PC-3 (cell line): ENCODE measurements around the gene BPIFB3.

Experiments
- EZH2 ChIP-seq: fragments of 300-600 bp; sonication (generic); IDR thresholded peaks from one replicate; pipeline ENCODE4 v1.6.1; 2017; ENCODE audit warnings: antibody characterized with exemption, mild to moderate bottlenecking, low read length; ENCODE audit not compliant: unreplicated experiment
- EZH2phosphoT487 ChIP-seq: fragments of 300-600 bp; sonication (generic); IDR thresholded peaks from 2 replicates; pipeline ENCODE4 v1.6.1; 2018; ENCODE audit warnings: mild to moderate bottlenecking, antibody characterized with exemption, low read length, borderline replicate concordance
- TF ChIP-seq, protein P1 (sequence below): fragments of 300-600 bp; sonication (generic); conservative IDR thresholded peaks from 2 replicates; pipeline ENCODE4 v1.5.1; 2017; ENCODE audit warnings: antibody characterized with exemption, low read depth, mild to moderate bottlenecking, low read length

DNA sequence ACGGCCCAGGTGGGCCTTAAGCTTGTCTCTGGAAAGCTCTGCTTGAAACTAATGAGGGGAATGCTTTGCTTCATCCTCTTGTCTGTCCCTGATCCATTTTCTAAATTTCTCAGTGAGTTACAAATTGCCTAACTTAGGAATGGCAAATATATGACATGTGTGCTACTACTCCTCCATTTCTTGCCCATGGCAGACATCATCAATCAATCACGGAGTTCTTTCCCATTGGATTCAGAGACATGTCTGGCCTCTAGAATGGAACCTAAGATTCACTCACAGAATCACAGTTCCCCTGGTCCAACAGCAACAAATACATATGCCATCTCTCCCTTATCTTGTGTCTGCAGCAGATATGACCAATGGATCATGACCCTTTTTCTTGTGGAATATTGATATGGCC, 19.1 kb downstream of the BPIFB3 start:
- TF ChIP-seq, protein P1, sequence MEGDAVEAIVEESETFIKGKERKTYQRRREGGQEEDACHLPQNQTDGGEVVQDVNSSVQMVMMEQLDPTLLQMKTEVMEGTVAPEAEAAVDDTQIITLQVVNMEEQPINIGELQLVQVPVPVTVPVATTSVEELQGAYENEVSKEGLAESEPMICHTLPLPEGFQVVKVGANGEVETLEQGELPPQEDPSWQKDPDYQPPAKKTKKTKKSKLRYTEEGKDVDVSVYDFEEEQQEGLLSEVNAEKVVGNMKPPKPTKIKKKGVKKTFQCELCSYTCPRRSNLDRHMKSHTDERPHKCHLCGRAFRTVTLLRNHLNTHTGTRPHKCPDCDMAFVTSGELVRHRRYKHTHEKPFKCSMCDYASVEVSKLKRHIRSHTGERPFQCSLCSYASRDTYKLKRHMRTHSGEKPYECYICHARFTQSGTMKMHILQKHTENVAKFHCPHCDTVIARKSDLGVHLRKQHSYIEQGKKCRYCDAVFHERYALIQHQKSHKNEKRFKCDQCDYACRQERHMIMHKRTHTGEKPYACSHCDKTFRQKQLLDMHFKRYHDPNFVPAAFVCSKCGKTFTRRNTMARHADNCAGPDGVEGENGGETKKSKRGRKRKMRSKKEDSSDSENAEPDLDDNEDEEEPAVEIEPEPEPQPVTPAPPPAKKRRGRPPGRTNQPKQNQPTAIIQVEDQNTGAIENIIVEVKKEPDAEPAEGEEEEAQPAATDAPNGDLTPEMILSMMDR = no peak
- TF ChIP-seq EZH2phosphoT487 (no peak), EZH2 (no peak)
